GM23338 (cell line): ENCODE measurements around the gene COL16A1.

Experiments
- CREB1 ChIP-seq: fragments of 250-450 bp; sonication (Bioruptor Pico); IDR thresholded peaks from 2 replicates; pipeline ENCODE4 v1.5.0; 2020; ENCODE audit warnings: low read depth, mild to moderate bottlenecking, moderate library complexity
- CTCF ChIP-seq, 2 experiments: fragments of 200-600 bp in 1 of 2; sonication (generic) in 1 of 2; conservative IDR thresholded peaks; 2 replicates each; pipeline versions ENCODE4 v1.5.1 to v1.6.1; 2016 to 2017; ENCODE audit warnings: antibody characterized with exemption in 2 of 2, low read depth in 2 of 2, mild to moderate bottlenecking in 2 of 2, moderate library complexity in 1 of 2
- ETS1 ChIP-seq: IDR thresholded peaks from 2 replicates; pipeline ENCODE4 v1.6.1; 2016; ENCODE audit warnings: antibody characterized with exemption
- EZH2 ChIP-seq: fragments of 200-600 bp; sonication (generic); IDR thresholded peaks from one replicate; pipeline ENCODE4 v1.8.0; 2017; ENCODE audit warnings: antibody characterized with exemption, mild to moderate bottlenecking, low read depth; ENCODE audit not compliant: unreplicated experiment
- EZH2phosphoT487 ChIP-seq: fragments of 200-600 bp; sonication (generic); IDR thresholded peaks from one replicate; pipeline ENCODE4 v1.8.1; 2018; ENCODE audit warnings: antibody characterized with exemption; ENCODE audit not compliant: unreplicated experiment
- JUNB ChIP-seq: IDR thresholded peaks from one replicate; pipeline ENCODE4 v1.6.1; 2016; ENCODE audit warnings: antibody characterized with exemption; ENCODE audit not compliant: unreplicated experiment
- POLR2AphosphoS5 ChIP-seq: IDR thresholded peaks from 2 replicates; pipeline ENCODE4 v1.6.1; 2016; ENCODE audit warnings: antibody characterized with exemption, low read depth
- ZNF114 ChIP-seq: fragments of 250-450 bp; sonication (Bioruptor Pico); IDR thresholded peaks from 2 replicates; pipeline ENCODE4 v1.5.0; 2020; ENCODE audit warnings: mild to moderate bottlenecking, moderate library complexity
- ZNF331 ChIP-seq: fragments of 250-450 bp; sonication (Bioruptor Pico); IDR thresholded peaks from 2 replicates; pipeline ENCODE4 v1.5.0; 2020; ENCODE audit warnings: low read depth, mild to moderate bottlenecking, moderate library complexity
- TF ChIP-seq, protein P1 (sequence below): IDR thresholded peaks from one replicate; pipeline ENCODE4 v1.6.1; 2018; ENCODE audit warnings: antibody characterized with exemption; ENCODE audit not compliant: unreplicated experiment
- TF ChIP-seq, protein P2 (sequence below): fragments of 250-450 bp; sonication (Bioruptor Pico); IDR thresholded peaks from 2 replicates; pipeline ENCODE4 v1.5.0; 2020; ENCODE audit warnings: mild to moderate bottlenecking, moderate library complexity

GRCh38 chr1:31681415-31681814 lies 22.4 kb downstream of the COL16A1 start:
- TF ChIP-seq CTCF (conservative IDR thresholded peaks at IDR 0.05; ENCODE audit: low read depth in 2 of 2): no peak
- TF ChIP-seq CREB1 (CRISPR knock-in tag): no peak
- TF ChIP-seq EZH2: no peak
- TF ChIP-seq EZH2phosphoT487: no peak
- no peak for TF ChIP-seq POLR2AphosphoS5
- TF ChIP-seq, protein P1, sequence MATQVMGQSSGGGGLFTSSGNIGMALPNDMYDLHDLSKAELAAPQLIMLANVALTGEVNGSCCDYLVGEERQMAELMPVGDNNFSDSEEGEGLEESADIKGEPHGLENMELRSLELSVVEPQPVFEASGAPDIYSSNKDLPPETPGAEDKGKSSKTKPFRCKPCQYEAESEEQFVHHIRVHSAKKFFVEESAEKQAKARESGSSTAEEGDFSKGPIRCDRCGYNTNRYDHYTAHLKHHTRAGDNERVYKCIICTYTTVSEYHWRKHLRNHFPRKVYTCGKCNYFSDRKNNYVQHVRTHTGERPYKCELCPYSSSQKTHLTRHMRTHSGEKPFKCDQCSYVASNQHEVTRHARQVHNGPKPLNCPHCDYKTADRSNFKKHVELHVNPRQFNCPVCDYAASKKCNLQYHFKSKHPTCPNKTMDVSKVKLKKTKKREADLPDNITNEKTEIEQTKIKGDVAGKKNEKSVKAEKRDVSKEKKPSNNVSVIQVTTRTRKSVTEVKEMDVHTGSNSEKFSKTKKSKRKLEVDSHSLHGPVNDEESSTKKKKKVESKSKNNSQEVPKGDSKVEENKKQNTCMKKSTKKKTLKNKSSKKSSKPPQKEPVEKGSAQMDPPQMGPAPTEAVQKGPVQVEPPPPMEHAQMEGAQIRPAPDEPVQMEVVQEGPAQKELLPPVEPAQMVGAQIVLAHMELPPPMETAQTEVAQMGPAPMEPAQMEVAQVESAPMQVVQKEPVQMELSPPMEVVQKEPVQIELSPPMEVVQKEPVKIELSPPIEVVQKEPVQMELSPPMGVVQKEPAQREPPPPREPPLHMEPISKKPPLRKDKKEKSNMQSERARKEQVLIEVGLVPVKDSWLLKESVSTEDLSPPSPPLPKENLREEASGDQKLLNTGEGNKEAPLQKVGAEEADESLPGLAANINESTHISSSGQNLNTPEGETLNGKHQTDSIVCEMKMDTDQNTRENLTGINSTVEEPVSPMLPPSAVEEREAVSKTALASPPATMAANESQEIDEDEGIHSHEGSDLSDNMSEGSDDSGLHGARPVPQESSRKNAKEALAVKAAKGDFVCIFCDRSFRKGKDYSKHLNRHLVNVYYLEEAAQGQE: no peak
- no peak for TF ChIP-seq JUNB
- TF ChIP-seq ETS1: no peak
- TF ChIP-seq, protein P2, sequence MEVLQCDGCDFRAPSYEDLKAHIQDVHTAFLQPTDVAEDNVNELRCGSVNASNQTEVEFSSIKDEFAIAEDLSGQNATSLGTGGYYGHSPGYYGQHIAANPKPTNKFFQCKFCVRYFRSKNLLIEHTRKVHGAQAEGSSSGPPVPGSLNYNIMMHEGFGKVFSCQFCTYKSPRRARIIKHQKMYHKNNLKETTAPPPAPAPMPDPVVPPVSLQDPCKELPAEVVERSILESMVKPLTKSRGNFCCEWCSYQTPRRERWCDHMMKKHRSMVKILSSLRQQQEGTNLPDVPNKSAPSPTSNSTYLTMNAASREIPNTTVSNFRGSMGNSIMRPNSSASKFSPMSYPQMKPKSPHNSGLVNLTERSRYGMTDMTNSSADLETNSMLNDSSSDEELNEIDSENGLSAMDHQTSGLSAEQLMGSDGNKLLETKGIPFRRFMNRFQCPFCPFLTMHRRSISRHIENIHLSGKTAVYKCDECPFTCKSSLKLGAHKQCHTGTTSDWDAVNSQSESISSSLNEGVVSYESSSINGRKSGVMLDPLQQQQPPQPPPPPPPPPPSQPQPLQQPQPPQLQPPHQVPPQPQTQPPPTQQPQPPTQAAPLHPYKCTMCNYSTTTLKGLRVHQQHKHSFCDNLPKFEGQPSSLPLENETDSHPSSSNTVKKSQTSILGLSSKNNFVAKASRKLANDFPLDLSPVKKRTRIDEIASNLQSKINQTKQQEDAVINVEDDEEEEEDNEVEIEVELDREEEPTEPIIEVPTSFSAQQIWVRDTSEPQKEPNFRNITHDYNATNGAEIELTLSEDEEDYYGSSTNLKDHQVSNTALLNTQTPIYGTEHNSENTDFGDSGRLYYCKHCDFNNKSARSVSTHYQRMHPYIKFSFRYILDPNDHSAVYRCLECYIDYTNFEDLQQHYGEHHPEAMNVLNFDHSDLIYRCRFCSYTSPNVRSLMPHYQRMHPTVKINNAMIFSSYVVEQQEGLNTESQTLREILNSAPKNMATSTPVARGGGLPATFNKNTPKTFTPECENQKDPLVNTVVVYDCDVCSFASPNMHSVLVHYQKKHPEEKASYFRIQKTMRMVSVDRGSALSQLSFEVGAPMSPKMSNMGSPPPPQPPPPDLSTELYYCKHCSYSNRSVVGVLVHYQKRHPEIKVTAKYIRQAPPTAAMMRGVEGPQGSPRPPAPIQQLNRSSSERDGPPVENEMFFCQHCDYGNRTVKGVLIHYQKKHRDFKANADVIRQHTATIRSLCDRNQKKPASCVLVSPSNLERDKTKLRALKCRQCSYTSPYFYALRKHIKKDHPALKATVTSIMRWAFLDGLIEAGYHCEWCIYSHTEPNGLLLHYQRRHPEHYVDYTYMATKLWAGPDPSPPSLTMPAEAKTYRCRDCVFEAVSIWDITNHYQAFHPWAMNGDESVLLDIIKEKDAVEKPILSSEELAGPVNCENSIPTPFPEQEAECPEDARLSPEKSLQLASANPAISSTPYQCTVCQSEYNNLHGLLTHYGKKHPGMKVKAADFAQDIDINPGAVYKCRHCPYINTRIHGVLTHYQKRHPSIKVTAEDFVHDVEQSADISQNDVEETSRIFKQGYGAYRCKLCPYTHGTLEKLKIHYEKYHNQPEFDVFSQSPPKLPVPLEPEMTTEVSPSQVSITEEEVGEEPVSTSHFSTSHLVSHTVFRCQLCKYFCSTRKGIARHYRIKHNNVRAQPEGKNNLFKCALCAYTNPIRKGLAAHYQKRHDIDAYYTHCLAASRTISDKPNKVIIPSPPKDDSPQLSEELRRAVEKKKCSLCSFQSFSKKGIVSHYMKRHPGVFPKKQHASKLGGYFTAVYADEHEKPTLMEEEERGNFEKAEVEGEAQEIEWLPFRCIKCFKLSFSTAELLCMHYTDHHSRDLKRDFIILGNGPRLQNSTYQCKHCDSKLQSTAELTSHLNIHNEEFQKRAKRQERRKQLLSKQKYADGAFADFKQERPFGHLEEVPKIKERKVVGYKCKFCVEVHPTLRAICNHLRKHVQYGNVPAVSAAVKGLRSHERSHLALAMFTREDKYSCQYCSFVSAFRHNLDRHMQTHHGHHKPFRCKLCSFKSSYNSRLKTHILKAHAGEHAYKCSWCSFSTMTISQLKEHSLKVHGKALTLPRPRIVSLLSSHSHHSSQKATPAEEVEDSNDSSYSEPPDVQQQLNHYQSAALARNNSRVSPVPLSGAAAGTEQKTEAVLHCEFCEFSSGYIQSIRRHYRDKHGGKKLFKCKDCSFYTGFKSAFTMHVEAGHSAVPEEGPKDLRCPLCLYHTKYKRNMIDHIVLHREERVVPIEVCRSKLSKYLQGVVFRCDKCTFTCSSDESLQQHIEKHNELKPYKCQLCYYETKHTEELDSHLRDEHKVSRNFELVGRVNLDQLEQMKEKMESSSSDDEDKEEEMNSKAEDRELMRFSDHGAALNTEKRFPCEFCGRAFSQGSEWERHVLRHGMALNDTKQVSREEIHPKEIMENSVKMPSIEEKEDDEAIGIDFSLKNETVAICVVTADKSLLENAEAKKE (CRISPR knock-in tag): no peak
- no peak for TF ChIP-seq ZNF331
- TF ChIP-seq ZNF114 (CRISPR knock-in tag): no peak
